Cortex of kidney (tissue), 1 donor: ENCODE measurements around the gene WDR33.
"Not testable (repeated sequence)": the region's sequence is repeated elsewhere in the genome, so short reads cannot be mapped to it uniquely, and the experiment has no call there.

Source experiments
- DNase-seq: peaks from one replicate; lab custom pipeline; 2025; lab: John Stamatoyannopoulos, UW

Gene WDR33

DNA sequence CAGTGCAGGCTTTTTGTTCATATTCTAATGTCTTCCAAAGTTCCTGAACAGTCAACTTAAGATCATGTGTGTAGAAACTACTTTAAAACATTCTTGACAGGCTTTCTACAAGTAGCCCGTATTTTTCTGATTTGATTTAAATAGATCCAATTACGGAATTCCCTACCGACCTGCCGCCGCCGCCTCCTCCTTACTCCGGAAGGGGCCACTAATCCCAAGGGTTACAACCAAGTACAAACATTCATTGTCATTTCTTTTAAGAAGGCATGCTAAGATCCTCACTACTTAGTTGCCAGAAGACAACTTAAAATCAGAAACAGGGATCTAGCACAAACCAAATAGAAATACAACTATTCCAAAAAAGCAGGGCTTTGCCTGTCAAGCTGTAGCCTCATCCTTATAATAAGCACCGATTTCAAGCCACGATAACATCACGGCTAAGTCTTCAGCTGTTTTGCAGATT is 784 bp downstream of the WDR33 start:
- DNase-seq = no peak

DNA sequence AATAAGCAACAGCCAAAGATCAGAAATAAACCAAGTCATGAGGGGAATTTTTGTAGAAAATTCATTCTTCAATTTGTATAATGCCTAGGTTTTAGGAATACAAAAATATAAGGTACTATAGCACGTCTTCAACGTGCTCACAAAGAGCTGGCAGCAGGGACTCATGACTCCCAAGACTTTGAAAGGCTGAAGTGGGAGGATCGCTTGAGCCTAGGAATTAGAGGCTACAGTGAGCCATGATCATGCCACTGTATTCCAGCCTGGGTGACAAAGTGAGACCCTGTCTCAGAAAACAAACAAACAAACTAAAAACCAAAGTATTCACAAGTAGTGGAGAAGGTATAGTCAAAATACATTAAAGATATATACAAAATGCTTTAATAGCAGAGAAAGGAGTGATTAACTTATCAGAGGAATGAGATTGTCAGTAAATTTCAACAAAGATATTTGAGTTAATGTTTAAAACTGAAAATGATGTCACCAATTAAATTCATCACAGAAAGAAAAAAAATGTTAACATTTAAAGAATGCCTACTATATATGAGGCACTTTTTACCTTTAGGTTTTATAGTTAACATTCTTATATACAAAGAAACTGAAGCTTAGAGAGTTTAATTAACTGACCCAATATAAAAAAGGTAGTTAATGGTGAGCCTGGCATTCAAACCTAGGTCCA is 3.2 kb downstream of the WDR33 start:
- no peak for DNase-seq

DNA sequence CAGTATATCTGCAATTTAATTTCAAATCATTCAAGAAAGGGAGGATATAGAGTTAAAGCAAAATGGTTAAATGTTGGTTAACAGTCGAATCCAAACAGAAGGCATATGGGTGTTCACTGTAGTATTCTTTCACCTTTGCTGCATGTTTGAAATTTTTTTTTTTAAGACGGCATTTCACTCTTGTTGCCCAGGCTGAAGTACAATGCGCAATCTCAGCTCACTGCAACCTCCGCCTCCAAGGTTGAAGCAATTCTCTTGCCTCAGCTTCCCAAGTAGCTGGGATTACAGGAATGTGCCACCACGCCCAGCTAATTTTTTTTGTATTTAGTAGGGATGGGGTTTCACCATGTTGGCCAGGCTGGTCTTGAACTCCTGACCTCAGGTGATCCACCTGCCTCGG is 4.1 kb downstream of the WDR33 start:
- not testable (repeated sequence) for DNase-seq

DNA sequence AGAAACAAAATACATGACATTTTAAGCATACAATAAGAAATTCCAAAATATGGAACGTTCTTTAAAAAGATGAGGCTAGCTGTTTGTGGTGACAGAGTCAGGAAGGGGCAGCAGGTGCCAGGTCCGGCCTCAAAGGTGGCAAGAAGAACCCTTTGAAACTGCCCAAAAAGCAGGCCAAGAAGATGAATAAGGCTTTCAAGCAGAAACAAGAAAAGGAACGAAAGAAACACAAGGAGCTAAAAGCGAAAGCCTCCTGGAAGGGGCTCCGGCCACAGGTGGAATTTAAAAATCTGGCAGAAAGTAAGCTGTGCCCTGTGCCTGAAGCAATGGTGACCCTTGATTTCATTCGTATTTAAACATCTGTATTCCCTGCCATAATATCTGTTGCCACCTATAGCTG is 5.5 kb downstream of the WDR33 start:
- DNase-seq = no peak

DNA sequence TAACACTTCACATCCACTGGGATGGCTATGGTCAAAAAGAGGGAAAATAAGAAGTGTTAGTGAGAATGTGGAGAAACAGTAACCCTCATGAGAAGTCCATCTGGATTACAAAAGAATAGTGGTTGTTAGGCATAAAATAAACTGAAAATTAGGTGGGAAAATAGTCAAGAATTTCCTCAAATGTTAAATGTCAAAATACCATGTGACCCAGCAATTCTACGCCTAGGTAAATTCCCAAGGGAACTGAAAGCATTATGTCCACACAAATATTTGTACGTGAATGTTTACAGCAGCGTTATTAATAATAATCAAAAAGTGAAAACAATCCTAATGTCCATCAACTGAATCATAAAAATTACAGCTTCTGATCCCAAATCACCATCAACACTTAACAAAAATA is 11.0 kb downstream of the WDR33 start:
- DNase-seq = no peak

DNA sequence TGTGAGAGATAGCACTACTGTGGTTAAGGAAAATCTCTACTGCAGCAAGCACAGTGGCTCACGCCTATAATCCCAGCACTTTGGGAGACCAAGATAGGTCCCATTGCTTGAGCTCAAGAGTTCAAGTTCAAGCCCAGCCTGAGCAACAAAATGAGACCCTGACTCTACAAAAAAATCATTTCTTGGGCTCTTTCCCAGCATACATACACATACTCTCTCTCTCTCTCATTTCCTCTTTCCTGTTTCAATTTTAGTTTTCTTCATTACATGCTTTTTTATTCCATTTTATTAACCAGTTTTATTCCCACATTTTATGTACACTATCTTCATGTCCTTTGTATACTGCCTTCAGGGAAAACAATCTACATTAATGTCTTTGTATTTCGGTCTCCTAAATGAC is 14.6 kb downstream of the WDR33 start:
- no peak for DNase-seq

DNA sequence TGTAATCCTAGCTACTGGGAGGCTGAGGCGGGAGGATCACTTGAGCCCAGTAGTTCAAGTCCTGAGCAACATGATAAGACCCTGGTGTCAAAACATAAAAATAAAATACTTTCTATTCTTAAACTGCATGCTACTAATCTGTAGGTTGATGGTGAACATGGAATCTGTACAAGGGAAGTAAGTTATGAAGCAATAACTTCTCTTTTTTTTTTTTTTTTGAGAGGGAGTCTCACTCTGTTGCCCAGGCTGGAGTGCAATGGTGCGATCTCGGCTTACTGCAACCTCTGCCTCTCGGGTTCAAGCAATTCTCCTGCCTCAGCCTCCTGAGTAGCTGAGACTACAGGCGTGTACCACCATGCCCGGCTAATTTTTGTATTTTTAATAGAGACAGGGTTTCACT is 16.1 kb downstream of the WDR33 start:
- not testable (repeated sequence) for DNase-seq

DNA sequence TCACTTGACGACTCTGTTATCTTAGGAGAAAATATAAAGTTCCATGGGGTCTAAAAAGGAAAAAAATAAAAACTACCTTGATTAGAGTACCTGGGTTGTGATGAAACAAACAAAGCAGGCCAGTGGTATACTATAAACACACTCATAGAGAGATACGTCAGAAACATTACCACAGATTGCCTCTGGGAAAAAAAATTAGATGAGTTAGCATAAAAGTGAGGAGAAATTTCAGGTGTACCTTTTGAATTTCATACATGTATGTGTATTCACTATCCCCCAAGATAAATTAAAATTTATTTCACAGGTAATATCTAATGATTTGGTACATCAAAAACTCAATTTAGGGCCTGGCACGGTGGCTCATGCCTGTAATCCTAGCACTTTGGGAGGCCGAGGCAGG is 18.2 kb downstream of the WDR33 start:
- DNase-seq = no peak

DNA sequence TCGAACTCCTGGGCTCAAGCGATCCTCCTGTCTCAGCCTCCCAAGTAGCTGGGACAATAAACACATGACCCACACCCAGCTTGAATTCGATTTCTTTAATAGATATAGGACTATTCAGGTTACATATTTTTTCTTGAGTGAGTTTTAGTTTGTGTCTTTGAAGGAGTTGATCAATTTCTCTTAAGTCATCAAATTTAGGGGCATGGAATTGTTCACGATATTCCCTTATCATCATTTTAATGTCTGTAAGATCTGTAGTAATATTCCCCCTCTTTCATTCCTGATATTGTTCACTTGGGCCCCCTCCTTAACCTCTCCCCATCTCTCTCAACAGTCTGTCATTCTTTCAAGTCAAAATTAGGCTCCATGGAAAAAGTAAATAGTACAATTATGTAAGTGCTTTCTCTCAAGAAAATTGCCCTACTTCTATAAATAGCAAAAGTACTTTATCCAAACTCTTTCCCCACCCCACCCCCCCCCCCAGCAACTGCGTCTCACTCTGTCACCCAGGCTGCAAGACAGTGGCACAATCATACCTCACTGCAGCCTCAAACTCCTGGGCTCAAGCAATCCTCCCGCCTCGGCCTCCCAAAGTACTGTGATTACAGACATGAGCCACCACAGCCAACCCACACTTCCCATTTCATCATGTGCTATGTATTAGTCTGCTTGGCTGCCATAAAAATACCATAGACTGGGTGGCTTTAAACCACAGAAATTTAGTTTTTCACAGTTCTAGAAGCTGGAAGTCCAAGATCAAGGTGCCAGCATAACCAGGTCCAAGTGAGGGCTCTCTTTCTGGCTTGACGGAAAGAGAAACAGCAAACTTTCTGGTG is 20.1 kb downstream of the WDR33 start:
- DNase-seq = no peak

DNA sequence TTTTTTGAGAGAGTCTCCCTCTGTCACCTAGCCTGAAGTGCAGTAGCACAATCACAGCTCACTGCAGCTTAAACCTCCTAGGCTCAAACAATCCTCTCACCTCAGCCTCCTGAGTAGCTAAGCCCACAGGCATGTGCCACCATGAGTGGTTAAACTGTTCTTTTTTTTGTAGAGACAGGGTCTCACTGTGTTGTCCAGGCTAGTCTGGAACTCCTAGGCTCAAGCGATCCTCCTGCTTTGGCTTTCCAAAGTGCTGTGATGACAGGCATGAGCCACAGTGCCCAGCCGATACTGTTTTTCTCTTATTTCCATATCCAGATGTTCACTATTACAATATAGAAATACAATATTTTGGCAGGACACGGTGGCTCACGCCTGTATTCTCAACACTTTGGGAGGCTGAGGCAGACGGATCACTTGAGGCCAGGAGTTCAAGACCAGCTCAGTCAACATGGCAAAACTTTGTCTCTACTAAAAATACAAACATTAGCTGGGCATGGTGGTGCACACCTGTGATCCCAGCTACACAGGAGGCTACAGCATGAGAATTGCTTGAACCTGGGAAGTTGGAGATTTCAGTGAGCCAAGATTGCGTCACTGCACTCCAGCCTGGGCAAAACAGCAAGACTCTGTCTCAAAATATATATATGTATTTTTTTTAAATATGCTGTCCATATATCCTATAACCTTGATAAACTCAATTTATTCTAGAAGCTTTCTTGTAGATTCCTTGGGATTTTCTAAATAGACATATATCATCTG is 24.7 kb downstream of the WDR33 start:
- DNase-seq = no peak

DNA sequence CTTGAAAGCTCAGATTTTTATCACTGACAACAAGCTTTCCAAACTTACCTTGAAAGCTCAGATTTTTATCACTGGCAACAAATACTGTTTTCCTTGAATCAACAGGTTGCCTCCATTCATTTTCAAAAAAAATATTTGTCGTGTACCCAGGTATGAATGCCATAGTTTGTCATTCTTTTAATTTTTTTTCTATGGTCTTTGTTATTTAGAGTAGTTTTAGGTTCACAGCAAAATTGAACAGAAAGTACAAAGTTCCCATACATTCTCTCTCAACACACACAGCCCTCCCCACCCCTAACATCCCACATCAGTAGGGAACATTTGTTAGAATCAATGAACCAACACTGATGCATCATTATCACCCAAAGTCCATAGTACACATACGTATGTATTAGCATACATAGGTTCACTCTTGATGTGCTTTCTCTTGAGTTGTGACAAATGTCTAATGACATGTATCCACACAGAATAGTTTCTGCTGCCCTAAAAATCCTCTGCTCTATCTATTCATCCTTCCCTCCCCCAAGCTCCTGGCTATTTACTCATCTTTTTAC is 25.9 kb downstream of the WDR33 start:
- no peak for DNase-seq

DNA sequence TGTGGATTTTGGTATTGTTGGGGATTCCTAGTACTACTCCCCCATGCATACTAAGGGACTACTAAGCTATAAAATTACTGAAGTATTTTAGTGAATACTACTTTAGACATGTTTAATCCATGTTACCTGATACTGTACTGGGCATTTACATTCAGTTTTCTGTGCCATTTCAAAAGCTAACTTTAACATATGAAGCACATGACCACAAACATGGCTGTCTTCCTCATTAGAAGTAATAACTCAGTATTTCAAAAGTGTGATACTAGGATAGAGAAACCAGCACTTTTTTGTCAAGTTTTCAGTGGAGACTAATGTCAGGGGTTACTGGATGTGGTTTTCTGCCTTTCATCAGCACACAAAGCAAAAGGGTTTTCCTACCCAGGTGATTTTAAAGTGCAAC is 27.9 kb downstream of the WDR33 start:
- no peak for DNase-seq

DNA sequence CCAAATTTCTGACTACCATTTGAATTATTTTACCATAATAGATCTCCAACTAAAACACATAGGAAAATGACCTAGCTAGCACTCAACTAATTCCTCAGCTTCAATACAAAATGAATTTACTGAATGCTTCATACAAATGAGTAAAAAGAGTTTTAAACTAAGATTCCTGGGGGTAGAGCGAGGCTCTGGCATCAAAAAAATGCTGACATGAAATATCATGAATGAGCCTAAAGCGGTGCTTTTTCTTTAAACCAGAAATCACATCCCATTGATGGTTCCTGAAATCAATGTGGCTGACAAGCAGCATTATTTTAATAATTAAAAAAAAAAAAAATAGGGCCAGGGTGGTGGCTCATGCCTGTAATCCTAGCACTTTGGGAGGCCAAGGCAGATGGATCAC is 32.1 kb downstream of the WDR33 start:
- DNase-seq = no peak

DNA sequence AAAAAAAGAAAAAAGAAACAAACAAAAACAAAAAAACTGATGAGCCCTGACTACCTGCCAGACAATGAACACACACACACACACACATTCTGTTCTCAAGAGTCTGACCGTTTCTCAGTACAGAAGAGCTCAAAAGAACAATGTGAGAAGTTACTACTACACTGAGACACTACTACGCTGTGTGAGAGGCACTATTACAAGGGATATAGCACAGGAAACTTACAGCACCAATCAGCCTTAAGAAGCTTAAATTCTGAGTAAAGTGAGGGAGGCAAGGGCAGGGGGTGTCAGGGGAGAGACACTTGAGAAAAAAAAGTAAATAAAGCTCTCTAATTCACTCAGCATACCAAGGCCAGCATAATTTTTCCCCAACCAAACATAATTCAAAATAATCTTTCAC is 32.5 kb downstream of the WDR33 start:
- no peak for DNase-seq

DNA sequence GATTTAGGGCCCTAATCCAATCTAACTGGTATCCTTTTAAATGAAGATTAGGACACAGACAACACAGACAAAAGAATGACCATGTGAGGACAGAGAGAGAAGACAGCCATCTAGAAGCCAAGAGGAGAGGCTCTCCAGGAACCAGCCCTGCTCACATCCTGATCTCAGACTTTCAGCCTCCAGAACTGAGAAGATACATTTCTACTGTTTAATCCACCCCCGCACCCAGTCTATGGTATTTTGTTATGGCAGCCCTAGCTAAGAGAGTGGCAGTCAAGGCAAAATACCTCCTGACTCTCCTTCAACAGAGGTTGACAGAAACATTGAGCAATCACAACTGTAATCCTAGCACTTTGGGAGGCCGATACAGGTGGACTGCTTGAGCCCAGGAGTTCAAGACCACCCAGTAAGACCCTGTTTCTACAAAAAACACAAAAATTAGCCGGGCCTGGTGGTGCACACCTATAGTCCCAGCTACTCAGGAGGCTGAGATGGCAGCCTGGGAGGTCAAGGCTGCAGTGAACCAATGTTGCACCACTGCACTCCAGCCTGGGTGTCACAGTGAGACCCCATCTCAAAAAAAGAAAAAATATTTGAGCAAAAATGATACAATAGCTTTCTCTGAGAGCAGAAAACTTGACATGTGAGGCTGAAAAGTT is 34.7 kb downstream of the WDR33 start:
- DNase-seq = no peak

DNA sequence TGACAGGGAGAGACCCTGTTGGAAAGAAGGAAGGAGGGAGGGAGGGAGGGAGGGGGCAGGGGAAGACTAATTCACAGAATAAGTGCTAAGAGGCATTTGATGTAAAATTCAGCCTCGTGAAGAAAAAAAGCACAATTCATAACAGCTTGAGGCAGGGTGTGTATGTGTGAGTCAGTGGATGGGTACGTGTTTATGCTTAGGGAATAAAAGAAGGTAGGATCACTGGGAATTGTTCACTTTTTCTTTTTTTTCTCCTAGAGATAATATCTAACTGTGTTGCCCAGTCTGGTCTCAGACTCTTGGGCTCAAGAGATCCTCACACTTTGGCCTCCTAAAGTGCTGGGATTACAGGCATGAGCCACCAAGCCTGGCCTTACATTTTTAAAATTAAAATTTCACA is 39.2 kb downstream of the WDR33 start:
- DNase-seq = no peak

DNA sequence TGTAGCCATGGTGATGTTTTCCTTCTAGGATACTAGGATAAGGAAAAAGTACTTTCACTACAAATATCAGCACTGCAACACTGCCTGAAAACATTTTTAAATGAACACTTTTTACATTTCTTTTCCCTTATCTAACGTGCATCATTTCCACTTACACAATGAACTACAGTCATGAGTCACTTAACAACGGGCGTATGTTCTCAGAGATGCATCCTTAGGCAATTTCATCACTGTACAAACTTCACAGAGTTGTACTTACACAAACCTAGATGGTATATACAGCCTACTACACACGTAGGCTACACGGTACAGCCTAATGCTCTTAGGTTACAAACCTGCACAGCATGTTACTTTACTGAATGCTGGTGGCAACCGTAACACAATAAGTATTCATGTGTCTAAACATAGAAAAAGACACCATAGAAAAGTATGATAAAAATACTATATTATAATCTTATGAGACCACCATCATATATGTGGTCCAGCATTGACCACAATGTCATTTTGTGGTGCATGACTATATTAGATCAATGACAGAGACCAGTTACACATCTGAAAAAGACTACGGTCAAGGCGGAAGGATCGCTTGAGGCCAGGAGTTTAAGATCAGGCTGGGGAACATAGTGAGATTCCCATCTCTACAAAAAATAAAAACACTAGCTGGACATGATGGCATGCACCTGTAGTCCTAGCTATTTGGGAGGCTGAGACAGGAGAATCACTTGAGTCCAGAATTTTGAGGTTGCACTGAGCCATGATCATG is 39.8 kb downstream of the WDR33 start:
- no peak for DNase-seq

DNA sequence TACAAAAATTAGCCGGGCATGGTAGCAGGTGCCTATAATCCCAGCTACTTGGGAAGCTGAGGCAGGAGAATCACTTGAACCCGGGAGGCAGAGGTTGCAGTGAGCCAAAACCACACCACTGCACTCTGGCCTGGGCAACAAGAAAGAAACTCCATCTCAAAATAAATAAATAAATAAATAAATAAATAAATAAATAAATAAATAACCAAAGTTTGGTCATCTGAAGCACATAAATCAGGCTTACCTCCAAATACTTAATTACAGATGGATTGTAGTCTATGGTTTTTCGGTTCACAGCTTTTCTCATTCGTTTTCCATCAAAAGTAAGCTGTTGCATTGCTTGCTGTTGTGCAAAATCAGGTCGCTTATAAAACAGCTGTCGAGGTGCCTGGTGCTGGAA is 40.4 kb downstream of the WDR33 start:
- DNase-seq = not testable (repeated sequence)

DNA sequence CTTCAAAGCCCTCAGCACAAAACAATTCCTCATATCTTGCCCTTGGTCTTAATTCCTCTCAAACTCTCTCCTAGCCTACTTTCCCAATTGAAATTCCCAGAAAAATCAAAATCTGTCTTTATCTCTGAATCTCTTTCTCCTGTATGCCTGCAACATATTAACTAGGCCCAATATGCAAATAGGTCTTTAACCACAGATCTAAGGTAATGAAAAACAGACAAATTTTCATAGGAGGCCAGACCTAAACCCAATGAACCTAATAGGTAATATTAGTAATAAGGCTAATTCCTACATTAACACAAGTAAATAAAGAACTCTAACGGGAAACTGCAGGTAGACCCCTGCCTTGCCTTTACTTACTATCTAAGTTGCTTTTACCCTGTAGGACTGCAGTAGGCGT is 41.4 kb downstream of the WDR33 start:
- DNase-seq = no peak

DNA sequence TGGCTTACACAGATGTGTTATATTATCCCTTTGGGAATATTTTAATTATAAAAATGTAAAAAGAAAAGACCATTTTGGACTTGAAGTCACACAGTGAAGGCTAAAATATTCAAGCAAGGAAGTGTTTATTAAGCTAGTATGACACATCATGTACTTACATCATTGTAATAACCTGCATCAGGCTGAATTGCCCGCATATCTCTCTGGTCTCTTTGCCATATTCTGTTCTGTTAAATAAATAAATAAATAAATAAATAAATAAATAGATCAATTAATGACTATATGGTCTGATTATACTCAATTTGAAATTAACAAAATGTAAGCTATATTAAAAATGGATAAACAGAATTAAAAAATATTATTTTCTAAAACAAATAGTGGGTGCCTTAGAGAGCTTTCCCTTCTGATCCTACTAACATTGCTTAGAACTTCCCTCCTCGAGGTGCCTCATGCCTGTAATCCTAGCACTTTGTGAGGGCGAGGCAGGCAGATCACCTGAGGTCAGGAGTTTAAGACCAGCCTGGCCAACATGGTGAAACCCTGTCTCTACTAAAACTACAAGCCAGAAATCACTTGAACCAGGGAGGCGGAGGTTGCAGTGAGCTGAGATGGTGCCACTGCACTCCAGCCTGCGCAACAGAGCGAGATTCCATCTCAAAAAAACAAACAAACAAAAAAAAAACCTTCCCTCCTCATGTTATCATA is 42.0 kb downstream of the WDR33 start:
- DNase-seq = no peak

DNA sequence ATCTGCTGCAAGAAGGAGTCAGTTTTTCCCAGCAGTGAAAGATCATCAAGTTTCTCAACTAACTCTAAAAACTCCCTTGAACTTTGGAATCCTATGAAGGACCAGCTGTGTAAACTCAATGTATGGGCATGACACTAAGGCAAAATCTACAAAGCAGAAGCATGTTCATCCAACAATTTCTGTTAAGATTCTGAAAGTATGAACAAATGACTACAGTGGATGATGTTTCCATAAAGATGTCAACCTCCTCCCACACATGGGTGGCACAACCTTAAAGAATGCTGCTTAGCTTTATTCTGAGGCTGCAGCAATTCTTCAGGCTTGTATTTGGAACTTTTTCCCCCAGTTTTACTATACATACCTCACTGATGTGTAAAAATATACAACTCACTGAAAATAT is 47.2 kb downstream of the WDR33 start:
- DNase-seq = no peak
